ENCODE measurements around the gene HHATL.

GRCh38 chr3:42702982-42703694 lies 540 bp upstream of the HHATL start:
- TF ChIP-seq POLR2A (IDR thresholded peaks at IDR 0.05; ENCODE audit: low read depth, low read length) (no peak), TAF1 (IDR thresholded peaks at IDR 0.05; ENCODE audit: borderline replicate concordance, low read depth, low read length) (no peak), POLR2AphosphoS5 (IDR thresholded peaks at IDR 0.05; ENCODE audit: low read depth, low read length) (no peak)
